Measurements from ENCODE around the gene EVX1.

The EVX1 gene

GRCh38 chr7:27205325-27206280 is 37.0 kb upstream of the EVX1 start:
- DNase-seq (ENCODE audit: low read depth, low spot score): no peak

DNA sequence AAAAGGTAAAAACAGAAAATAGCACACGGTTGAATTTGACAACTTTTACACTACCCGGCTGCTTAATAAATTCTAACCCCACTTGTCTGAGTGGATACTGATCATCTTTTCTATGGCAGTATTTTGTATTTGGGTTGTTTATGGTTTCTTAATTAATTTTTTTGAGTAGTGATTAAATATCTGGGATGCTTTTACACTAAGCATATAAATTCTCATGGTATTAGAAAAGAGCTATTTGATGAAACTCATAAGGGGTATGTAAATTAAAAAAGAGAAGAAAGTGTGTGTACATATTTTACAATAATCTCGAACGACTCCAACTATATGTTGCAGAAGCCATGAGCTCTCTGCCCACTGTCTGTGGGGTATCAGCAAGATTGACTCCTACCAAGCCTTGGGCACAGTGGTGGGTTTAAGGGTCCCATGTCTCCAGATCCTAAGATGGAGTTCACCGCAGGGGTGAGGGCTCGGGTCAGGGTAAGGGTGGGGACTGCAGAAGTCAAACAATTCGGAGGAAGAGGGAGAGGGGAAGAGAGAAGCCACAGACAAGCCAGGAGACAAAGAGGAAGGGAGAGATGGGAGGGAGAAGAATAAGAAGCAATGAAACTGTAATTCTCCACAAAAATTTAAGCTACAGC is 35.1 kb upstream of the EVX1 start:
- DNase-seq (ENCODE audit: low read depth, low spot score): no peak

GRCh38 chr7:27208998-27209397 is 33.6 kb upstream of the EVX1 start:
- DNase-seq (ENCODE audit: low read depth, low spot score): no peak

GRCh38 chr7:27209933-27210440 is 32.6 kb upstream of the EVX1 start:
- no peak for DNase-seq (ENCODE audit: low read depth, low spot score)

GRCh38 chr7:27210441-27211083 is 32.0 kb upstream of the EVX1 start:
- no peak for DNase-seq (ENCODE audit: low read depth, low spot score)

- no peak for DNase-seq (ENCODE audit: low read depth, low spot score)
These were observed 31.5 kb upstream of the EVX1 start for GRCh38 chr7:27211084-27211446.

- no peak for DNase-seq (ENCODE audit: low read depth, low spot score)
These were observed 30.8 kb upstream of the EVX1 start for GRCh38 chr7:27211764-27212204.

- no peak for DNase-seq (ENCODE audit: low read depth, low spot score)
These were observed 29.8 kb upstream of the EVX1 start for GRCh38 chr7:27212497-27213432.

- no peak for DNase-seq (ENCODE audit: low read depth, low spot score)
These were observed 29.0 kb upstream of the EVX1 start for GRCh38 chr7:27213433-27214238.

DNA sequence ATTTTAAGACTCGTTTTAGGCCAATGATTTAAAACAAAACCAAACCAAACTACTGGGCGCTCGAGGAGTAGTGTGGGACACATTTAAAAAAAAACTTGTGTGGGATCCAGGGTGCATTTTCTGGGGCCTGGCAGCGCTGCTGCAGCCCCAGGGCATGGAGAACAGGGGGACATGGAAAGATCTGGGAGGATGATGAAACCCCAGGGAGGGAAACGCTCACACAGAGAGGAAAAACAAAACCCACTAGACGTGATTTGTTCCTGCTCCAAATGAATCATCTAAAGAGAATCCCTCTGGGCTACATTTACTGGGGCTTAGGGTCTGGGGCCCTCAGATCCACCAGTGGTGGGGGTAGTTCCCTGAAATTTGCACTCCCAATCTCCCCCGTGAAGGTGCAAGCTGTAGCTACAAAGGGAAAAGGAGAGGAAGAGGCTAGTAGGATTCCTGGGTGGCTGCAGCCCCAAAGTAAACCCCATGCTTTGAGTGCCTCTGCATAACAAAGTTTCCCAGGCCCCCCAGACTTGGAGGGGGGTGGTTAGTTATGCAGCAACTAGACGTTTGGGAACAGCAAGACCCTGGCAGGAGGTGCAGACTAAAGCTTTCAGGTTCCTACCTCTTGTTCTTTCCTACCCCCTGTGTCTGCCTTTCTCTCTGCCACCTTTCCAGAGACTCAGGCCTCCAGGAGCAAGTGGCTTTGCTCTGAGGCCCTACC is 28.2 kb upstream of the EVX1 start:
- DNase-seq (ENCODE audit: low read depth, low spot score): no peak

DNA sequence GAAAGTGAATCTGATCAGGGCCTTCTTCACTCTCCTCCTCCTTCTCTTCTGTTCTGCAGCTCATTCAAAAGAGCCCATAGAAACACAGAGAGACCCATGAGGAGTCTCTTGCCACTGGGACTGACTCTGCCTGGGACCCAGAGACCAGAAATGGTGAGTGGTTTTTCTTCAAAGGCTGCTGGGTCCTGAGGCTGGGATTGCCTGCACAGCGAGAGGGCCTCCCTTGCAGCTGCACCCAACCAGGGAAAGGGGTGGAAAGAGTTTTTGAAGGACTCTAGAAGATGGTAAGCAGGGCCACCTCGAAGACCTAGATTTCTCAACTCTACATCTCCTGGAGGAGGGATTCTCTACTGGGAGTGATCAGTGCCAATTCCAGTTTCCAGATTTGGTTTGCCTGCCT is 27.2 kb upstream of the EVX1 start:
- DNase-seq (ENCODE audit: low read depth, low spot score): no peak

GRCh38 chr7:27217951-27218350 is 24.7 kb upstream of the EVX1 start:
- no peak for DNase-seq (ENCODE audit: low read depth, low spot score)

GRCh38 chr7:27219821-27220220 is 22.8 kb upstream of the EVX1 start:
- no peak for DNase-seq (ENCODE audit: low read depth, low spot score)

DNA sequence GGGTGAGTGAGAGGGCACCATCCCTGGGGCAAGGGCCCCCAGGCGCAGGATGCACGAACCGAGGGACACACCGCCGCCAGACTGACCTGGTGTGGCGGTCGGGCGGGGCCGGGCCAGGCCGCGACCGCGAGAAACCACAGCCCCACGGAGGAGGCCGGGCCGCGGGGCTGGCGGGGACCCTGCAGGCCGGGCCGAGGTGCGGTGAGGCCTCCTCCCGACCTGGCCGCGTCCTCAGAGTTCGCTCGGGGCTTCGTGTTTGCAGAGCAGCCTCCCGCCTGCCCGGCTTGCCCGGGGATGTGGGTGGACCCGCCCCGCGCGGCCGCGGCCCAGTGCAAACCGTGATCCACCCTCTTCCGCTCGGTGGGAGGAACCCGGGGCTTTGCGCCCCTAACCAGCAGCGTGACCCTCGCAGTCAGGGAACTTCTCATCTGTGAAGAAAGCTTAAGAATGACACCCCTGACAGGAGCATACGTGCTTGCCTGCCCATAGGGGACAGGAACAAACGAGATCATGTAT is 22.1 kb upstream of the EVX1 start:
- DNase-seq (ENCODE audit: low read depth, low spot score): no peak

DNA sequence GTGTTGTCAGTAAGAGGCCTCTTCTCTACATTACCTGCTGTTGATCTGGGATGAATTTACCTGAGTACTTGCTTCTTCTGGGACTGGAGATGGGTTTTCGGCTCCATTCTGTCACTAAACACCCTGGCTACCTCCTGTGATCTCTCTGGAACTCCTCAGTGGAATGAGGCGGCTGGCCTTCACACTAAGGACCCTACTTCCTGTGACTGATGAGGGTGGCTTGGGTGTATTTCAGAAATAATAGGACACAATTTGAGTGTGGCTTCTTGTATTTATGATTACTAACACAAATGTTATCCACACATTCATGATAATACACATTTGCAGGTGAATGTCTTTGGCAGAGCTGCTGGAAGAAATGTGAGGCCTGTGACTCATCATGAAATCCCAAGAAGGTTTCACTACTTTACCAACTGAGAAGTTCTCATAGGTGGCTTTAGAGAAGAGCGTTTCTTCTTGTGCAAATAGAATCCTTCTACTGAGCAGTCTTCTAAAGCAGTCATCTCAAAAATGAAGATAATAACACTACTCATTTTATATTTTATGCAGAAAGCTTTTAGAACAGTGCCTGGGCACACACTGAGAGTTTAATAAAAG is 21.3 kb upstream of the EVX1 start:
- no peak for DNase-seq (ENCODE audit: low read depth, low spot score)

- DNase-seq (ENCODE audit: low read depth, low spot score): no peak
These were observed 18.5 kb upstream of the EVX1 start for GRCh38 chr7:27223941-27224575.

DNA sequence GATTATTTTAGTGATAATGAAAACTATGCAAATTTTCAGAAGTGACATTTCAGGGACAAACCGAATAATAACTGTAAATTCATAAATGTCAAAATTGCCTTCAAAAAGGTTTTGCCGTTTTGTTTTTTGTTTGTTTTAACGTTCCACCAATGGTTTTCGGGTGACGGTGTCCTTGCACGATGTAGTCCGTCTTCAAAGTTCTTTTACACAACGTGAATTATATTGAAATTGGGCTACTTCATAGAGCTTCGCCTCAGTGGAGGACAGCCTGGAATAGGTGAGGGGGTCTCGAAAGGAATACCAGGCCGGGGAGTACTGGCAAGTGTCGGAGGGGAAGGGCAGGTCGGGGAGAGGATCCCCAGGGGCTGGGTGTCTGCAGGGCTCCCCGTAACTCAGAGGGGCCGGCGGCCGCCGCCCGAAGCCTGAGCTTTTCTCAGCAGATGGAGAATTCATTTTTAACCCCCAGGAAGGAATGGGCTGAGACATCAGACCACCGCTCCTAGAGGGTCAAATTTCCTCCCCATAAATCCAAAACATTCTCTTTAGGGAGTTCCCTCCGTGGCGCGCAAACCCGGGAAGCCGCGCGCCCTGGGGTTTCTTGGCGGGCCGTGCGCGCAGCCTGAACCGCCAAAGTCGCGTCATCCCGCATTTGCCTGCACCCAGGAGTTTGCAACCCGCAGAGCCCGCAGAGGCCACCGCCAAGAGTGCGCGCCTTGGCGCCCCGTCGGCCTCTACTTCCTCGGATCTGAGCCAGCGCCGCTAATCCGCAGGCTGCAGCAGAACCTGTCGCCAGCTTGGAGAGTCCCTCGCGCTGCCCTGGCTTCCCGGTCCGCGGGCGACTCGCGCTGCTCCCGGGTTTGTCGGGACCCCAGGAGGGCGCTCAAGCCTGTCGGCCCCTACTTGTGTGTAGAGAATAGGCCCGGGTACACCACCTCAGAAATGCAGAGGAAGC is 17.3 kb upstream of the EVX1 start:
- DNase-seq (ENCODE audit: low read depth, low spot score): no peak
